ENCODE measurements around the gene CYP4F2. TPM values are rescaled to one million over a fixed set of nuclear protein-coding genes. Genes with fewer than 3 reads are reported as not detected.
"Not testable (repeated sequence)": the region's sequence is repeated elsewhere in the genome, so short reads cannot be mapped to it uniquely, and the experiment has no call there.

The CYP4F2 gene, protein sequence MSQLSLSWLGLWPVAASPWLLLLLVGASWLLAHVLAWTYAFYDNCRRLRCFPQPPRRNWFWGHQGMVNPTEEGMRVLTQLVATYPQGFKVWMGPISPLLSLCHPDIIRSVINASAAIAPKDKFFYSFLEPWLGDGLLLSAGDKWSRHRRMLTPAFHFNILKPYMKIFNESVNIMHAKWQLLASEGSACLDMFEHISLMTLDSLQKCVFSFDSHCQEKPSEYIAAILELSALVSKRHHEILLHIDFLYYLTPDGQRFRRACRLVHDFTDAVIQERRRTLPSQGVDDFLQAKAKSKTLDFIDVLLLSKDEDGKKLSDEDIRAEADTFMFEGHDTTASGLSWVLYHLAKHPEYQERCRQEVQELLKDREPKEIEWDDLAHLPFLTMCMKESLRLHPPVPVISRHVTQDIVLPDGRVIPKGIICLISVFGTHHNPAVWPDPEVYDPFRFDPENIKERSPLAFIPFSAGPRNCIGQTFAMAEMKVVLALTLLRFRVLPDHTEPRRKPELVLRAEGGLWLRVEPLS
- not detected for total RNA-seq

DNA sequence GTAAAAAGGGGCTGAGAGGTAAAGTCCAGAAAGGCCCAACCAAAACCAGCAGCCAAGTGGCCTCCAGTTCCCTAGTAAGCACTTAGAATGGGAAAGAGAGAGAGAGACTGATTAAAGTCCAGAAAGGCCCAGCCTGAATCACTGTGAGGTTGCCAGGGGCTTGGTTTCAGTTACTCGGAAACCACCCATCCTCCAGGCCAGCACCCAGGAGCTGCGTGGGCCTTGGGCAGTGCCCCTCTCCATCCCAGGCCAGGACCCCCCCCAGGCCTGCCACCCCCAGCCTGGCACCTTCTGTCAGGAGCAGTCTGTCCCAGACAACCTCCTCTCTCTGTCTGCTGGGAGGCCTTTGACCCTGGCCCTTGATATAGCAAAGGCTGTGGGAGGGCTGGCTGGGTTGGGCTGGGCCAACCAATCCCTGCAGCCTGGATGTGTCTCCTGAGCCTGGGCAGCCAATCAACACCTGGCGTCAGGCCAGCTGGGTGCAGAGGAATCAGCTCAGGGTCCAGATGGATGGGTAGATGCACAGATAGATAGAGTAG is at the start of gene CYP4F2:
Gene CYP4F2 (minus strand): TSS at position 337 of the 539 bp plus-strand sequence. CDS start 463 bp downstream, outside the sequence.
- no peak for DNase-seq
- H3K27ac Mint-ChIP-seq: no peak within 1 kb of the TSS
- CTCF ChIA-PET: no interaction called here

DNA sequence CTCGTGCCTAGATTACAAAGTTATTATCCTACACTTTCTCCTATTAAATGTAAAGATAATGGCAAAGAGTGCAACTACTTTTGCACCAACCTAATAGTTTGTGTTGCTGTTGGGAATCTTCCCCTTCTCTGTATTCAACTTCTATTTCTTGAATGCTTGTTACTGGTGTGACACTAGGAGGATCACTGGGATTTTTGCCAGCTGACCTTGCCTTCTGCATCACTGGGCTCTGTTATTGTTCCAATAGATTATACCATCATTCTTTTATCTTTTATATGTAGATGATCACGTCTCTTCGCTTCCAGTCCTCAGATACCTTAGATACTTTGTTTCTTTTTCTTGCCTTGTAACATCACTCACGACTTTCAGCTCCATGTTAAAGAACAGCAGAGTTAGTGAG is 47.4 kb upstream of the CYP4F2 start:
- intact Hi-C loops (cut with micrococcal nuclease): no loop called here
- Mint-ChIP-seq H3K4me3 (no peak overlapping the region), H3K27me3 (peaks cover 28% of the 10 kb centered on the region), H3K36me3 (peaks cover 5% of the 10 kb centered on the region), H3K4me1 (ENCODE audit: low read depth) (no peaks in the 10 kb centered on the region), H3K9me3 (peaks cover 20% of the 10 kb centered on the region), H3K27ac (no peak overlapping the region)
- ChIA-PET POLR2A (no interaction called here), CTCF (no interaction called here)
- no peak for DNase-seq

More for the DNA sequence above, at the start of gene CYP4F2:
- Mint-ChIP-seq H3K9me3 (no peaks in the 10 kb centered on the region), H3K4me1 (ENCODE audit: low read depth) (peaks cover 8% of the 10 kb centered on the region), H3K36me3 (no peaks in the 10 kb centered on the region), H3K27me3 (peaks cover 23% of the 10 kb centered on the region), H3K4me3 (no peak within 1 kb of the TSS)
- POLR2A ChIA-PET: no interaction called here
- intact Hi-C loops (cut with micrococcal nuclease): no loop called here

GRCh38 chr19:15944401-15944800 is 46.5 kb upstream of the CYP4F2 start:
- Mint-ChIP-seq H3K9me3 (peaks cover 14% of the 10 kb centered on the region), H3K4me1 (ENCODE audit: low read depth) (no peaks in the 10 kb centered on the region), H3K4me3 (no peak overlapping the region), H3K27me3 (peaks cover 31% of the 10 kb centered on the region), H3K27ac (no peak overlapping the region), H3K36me3 (peaks cover 4% of the 10 kb centered on the region)
- DNase-seq: no peak
- intact Hi-C loops (cut with micrococcal nuclease): no loop called here
- ChIA-PET CTCF (no interaction called here), POLR2A (no interaction called here)

DNA sequence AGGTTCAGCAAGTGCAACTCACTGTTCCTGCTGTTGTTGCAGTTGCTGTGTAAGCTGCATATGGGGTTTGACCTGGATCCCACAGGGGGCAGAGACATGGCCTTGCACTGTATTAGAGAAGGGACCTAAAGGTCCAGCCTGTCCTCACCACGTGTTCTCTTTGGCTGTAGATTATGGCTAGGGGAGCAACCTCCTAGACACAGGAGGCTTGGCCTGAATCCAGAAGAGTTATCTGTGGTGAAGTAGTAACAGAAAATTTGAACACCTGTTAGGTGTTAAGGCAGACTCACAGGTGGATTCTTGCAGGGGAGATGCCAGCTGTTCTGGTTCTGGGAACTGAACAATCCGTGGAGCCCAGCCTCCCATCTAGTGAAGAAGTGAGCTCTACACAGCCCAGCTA is 39.9 kb upstream of the CYP4F2 start:
- Mint-ChIP-seq H3K4me1 (ENCODE audit: low read depth) (no peaks in the 10 kb centered on the region), H3K27me3 (peaks cover 23% of the 10 kb centered on the region), H3K9me3 (peaks cover 4% of the 10 kb centered on the region), H3K36me3 (peaks cover 3% of the 10 kb centered on the region), H3K27ac (no peak overlapping the region), H3K4me3 (no peak overlapping the region)
- CTCF ChIA-PET: no interaction called here
- POLR2A ChIA-PET: no interaction called here
- DNase-seq: no peak
- intact Hi-C loops (cut with micrococcal nuclease): no loop called here

GRCh38 chr19:15936950-15937349 is 39.1 kb upstream of the CYP4F2 start:
- Mint-ChIP-seq H3K36me3 (peaks cover 3% of the 10 kb centered on the region), H3K4me3 (no peak overlapping the region), H3K27me3 (peaks cover 20% of the 10 kb centered on the region), H3K4me1 (ENCODE audit: low read depth) (no peaks in the 10 kb centered on the region), H3K9me3 (peaks cover 4% of the 10 kb centered on the region), H3K27ac (no peak overlapping the region)
- intact Hi-C loops (cut with micrococcal nuclease): no loop called here
- no peak for DNase-seq
- ChIA-PET POLR2A (no interaction called here), CTCF (no interaction called here)

DNA sequence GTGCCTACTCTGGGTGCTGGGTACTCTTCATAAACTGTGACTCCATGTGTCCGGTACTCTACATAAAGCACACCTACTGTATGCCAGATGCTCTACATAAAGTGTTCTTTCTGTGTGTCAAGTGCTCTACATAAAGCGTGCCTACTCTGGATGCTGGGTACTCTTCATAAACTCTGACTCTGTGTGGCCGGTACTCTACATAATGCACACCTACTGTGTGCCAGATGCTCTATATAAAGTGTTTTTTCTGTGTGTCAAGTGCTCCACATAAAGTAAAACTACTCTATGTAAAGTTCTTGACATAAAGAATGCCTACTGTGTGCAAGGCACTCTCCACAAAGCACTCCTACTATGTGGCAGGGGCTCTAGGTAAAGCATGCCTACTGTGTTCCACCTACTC is 38.3 kb upstream of the CYP4F2 start:
- Mint-ChIP-seq H3K4me1 (ENCODE audit: low read depth) (no peaks in the 10 kb centered on the region), H3K27ac (no peak overlapping the region), H3K4me3 (no peak overlapping the region), H3K27me3 (peaks cover 22% of the 10 kb centered on the region), H3K9me3 (peaks cover 5% of the 10 kb centered on the region), H3K36me3 (peaks cover 4% of the 10 kb centered on the region)
- DNase-seq: no peak
- intact Hi-C loops (cut with micrococcal nuclease): no loop called here
- ChIA-PET POLR2A (no interaction called here), CTCF (no interaction called here)

- Mint-ChIP-seq H3K36me3 (peaks cover 9% of the 10 kb centered on the region), H3K27ac (no peak overlapping the region), H3K4me3 (no peak overlapping the region), H3K4me1 (ENCODE audit: low read depth) (no peaks in the 10 kb centered on the region), H3K27me3 (peaks cover 26% of the 10 kb centered on the region), H3K9me3 (peaks cover 10% of the 10 kb centered on the region)
- intact Hi-C loops (cut with micrococcal nuclease): no loop called here
- DNase-seq: no peak
- POLR2A ChIA-PET: no interaction called here
- CTCF ChIA-PET: no interaction called here
These were observed 37.4 kb upstream of the CYP4F2 start for GRCh38 chr19:15935167-15935702.

DNA sequence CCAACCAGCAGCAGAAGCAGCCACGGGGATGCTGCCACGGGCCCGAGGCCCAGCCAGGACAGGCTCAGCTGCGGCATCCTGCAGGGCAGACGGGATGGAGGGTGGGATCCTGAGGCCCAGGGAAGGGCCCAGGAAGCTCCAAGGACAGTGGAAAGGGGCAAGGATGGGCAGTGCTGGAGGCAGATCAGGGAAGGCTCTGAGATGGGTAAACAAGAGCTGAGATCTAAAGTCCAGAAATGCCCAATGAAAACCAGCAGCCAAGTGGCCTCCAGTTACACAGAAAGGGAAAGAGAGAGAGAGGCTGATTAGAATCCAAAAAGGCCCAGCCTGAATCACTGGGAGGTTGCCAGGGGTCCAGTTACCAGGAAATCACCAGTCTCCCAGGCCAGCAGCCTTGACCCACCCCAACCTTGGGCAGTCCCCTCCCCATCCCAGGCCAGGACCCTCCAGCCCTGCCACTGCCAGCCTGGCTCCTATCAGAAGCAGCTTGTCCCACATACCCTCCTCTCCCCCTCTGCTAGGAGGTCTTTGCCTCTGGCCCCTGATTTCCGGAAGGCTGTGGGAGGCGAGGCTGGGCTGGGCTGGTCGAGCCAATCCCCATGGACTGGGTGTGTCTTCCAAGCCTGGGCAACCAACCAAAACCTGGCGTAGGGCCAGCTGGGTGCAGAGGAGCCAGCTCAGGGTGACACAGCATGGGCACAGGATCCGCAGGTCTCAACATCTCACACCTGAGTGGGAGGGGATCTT is 36.6 kb upstream of the CYP4F2 start, which contains the start of gene CYP4F11:
Gene CYP4F11 (minus strand): TSS at position 198 of the 747 bp plus-strand sequence. CDS start 121 bp downstream, at position 77.
- no peaks in the 10 kb centered on the region for H3K4me1 Mint-ChIP-seq (ENCODE audit: low read depth)
- H3K4me3 Mint-ChIP-seq: no peak within 1 kb of the TSS
- intact Hi-C loops (cut with micrococcal nuclease): no loop called here
- peaks cover 9% of the 10 kb centered on the region for H3K36me3 Mint-ChIP-seq
- peaks cover 26% of the 10 kb centered on the region for H3K27me3 Mint-ChIP-seq
- DNase-seq: no peak
- H3K9me3 Mint-ChIP-seq: peaks cover 10% of the 10 kb centered on the region
- ChIA-PET CTCF (no interaction called here), POLR2A (interaction anchor here (0.6 kb wide), 1 partner anchor 693 kb away, joined by 3 read pairs; no protein-coding TSS in a partner anchor)
- H3K27ac Mint-ChIP-seq: peak within 1 kb of the TSS; percentile 28

GRCh38 chr19:15933761-15934331 is 36.0 kb upstream of the CYP4F2 start:
- H3K4me1 Mint-ChIP-seq (ENCODE audit: low read depth); intact Hi-C loops (cut with micrococcal nuclease); H3K36me3 Mint-ChIP-seq; CTCF ChIA-PET; H3K4me3 Mint-ChIP-seq; H3K27ac Mint-ChIP-seq: not testable (repeated sequence)
- Mint-ChIP-seq H3K27me3 (peaks cover 33% of the 10 kb centered on the region), H3K9me3 (peaks cover 10% of the 10 kb centered on the region)
- POLR2A ChIA-PET: interaction anchor here (0.6 kb wide), 1 partner anchor 692 kb away, joined by 3 read pairs; no protein-coding TSS in a partner anchor
- DNase-seq: peak; percentile 71

DNA sequence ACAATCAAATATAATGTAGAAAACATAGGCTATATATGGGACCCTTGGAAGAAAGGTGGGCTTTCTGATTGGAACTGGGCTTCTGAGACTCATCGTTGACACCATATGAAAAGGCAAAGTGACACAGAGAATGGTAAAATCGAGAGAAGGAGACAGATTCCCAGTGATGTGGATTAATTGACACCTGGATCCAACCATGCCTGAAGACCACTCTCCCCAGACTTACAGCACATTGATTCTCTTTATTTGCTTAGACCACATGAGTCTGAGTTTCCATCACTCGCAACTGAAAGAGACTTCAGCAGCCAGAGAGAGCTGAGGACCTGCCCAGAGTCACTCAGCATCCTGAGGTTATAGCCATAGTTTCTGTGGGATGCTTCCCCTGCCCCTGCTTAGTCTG is 30.4 kb upstream of the CYP4F2 start:
- CTCF ChIA-PET: no interaction called here
- peaks cover 6% of the 10 kb centered on the region for H3K36me3 Mint-ChIP-seq
- peaks cover 51% of the 10 kb centered on the region for H3K27me3 Mint-ChIP-seq
- no peak overlapping the region for H3K4me3 Mint-ChIP-seq
- intact Hi-C loops (cut with micrococcal nuclease): no loop called here
- no peak overlapping the region for H3K27ac Mint-ChIP-seq
- DNase-seq: no peak
- POLR2A ChIA-PET: no interaction called here
- no peaks in the 10 kb centered on the region for H3K4me1 Mint-ChIP-seq (ENCODE audit: low read depth)
- peaks cover 6% of the 10 kb centered on the region for H3K9me3 Mint-ChIP-seq

GRCh38 chr19:15926484-15926883 is 28.6 kb upstream of the CYP4F2 start:
- Mint-ChIP-seq H3K9me3 (peaks cover 6% of the 10 kb centered on the region), H3K27ac (no peak overlapping the region), H3K36me3 (peaks cover 6% of the 10 kb centered on the region), H3K27me3 (peaks cover 56% of the 10 kb centered on the region), H3K4me1 (ENCODE audit: low read depth) (no peaks in the 10 kb centered on the region), H3K4me3 (no peak overlapping the region)
- ChIA-PET POLR2A (no interaction called here), CTCF (no interaction called here)
- intact Hi-C loops (cut with micrococcal nuclease): no loop called here
- no peak for DNase-seq

DNA sequence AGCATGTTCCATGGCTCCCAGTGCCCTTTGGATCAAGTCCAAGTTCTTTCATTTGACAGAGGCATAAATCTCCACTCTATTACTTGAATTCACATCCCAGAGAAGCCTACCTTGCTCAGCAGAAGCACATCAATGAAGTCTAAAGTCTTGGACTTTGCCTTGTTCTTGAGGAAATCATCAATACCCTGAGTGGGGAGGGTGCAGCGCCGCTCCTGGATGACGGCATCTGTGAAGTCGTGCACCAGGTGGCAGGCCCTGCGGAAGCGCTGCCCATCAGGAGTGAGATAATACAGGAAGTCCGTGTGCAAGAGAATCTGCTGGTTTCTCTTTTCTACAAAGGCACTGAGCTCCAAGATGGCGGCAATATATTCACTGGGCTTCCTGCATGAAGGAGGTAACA is 25.8 kb upstream of the CYP4F2 start:
- CTCF ChIA-PET: no interaction called here
- H3K4me1 Mint-ChIP-seq (ENCODE audit: low read depth): no peaks in the 10 kb centered on the region
- DNase-seq: no peak

More for the DNA sequence above, 25.8 kb upstream of the CYP4F2 start:
- H3K36me3 Mint-ChIP-seq: no peaks in the 10 kb centered on the region
- H3K4me3 Mint-ChIP-seq: no peak overlapping the region
- intact Hi-C loops (cut with micrococcal nuclease): no loop called here
- H3K27ac Mint-ChIP-seq: no peak overlapping the region
- peaks cover 50% of the 10 kb centered on the region for H3K27me3 Mint-ChIP-seq
- H3K9me3 Mint-ChIP-seq: no peaks in the 10 kb centered on the region
- POLR2A ChIA-PET: no interaction called here
